Ishikawa (cell line): ENCODE measurements around the gene CFAP45.

Experiments
- EP300 ChIP-seq: IDR thresholded peaks from 2 replicates; pipeline ENCODE4 v1.6.1; 2012; ENCODE audit warnings: borderline replicate concordance
- REST ChIP-seq: IDR thresholded peaks from 2 replicates; pipeline ENCODE4 v1.6.1; 2012; ENCODE audit warnings: low read depth, mild to moderate bottlenecking

DNA sequence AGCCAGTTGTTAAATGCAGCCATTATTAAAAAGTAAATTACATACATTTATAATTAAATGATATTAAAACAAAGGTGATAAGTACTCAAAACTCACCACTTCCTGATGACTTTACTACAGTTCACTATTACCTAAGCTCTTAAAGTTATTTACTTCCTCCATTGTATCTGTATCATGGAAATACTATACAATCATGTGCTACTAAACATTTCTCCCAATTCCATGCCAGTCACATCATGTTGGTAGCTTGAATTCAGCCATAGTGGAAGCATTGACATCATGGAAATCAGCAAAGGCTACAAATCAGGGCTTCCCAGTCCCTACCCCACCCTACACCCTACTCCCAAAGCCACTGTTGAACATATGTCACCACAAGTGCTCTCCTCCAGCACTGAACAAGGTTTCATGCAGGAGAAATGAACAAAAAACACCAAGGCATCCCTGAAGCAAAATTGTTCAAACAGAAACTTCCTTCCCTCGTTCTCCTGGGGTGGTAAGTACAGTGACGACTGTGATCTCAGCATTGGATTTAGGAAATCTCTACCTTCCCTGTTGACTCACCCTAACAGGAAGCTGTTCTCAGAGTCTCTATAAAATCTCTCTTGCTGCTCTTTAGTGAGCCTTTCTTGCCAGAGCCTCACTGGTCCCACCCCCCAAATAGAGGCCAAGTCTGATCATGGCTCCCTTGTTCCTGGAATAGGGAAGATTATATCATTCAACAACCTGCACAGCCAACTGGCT, 50.2 kb downstream of the CFAP45 start:
- TF ChIP-seq REST (no peak), EP300 (no peak)
